GM19452 (cell line): Measurements from ENCODE around the gene PCDH12.
A peak's percentile ranks its signal among the peaks of the same experiment; 100 is the strongest.

ENCODE experiments used
- ATAC-seq: cut with Tn5 transposase; IDR thresholded peaks from one replicate; pipeline ENCODE4 v1.9.1; 2021; ENCODE audit not compliant: unreplicated experiment

Gene PCDH12

DNA sequence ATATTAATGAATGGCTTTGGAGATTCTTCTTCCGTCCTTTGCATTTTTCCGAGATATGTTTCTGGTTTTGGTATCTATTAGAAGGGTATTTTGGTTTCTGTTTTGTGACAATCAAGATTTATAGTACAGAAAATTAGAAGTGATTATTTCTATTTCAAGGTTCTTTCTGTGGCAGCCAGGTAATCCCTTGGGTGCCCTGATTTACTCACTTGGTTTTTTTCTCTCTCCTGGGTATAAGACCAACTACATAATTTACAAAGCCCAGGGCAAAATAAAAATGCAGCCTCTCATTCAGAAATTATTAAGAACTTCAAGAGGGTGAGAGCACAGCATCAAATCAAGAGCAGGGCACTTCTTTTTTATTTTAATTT, 8.9 kb upstream of the PCDH12 start:
- no peak for ATAC-seq

- ATAC-seq, result no peak
These were observed 8.4 kb upstream of the PCDH12 start for GRCh38 chr5:141966275-141966962.

GRCh38 chr5:141965071-141965470, 7.1 kb upstream of the PCDH12 start:
- no peak for ATAC-seq

DNA sequence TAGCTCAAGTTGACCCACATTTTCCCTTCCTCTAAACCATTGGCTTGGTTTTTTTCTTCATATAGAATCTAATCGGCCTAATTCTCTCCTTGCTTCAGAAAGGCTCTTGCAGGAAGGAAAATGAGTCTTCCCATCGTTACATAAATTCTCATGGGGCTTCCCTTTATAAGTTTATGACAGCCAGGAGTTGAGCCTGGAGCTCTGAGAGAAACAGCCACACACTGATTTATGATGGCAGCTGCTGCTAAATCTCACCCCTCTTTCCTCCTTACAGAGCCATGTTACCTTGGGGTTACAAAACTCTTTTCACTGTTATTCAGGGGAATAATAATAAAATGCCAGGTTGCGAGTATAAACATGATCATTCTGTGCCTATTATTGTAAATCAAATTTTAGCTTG, 5.7 kb upstream of the PCDH12 start:
- ATAC-seq, result no peak

DNA sequence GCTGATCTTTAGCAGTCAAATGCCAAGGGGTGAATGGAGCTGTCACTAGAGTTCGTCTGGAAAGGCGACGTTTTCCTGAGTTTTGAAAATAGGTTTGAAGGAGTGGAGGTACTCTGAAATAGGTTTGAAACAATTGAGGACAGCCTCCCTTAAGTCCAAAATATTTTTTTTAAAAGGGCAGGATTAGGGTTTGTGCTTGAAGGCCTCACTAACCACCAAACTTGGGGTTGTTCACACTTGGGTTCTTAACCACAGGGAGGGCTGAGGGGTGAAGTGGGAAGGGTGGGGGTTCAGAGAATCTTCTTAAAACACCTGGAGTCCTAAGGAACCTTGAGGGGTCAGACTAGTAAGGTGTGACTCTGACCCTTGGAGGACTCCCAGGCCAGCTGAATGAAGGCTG, 3.5 kb upstream of the PCDH12 start:
- no peak for ATAC-seq

GRCh38 chr5:141960449-141961323, 2.7 kb upstream of the PCDH12 start:
- ATAC-seq, result peak; percentile 89

DNA sequence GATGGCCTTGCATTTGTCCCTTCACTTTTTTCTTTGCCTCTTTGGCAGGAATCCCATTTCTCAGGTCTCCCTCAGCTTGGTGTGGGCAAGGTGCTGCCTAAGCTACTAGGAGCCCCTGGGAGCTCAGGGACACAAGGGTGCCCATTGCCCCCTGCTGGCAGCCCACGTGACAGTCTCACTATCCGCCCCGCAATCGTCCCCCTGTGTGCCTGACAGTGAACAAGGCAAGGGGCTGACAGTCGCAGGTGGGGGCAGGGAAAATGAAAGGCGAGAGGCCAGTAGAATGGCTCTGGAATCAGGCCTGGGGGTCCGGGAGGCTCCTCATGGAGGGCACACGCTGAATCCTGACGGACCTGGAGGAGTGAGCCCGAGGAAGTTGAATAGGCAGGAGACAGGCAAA, 2.0 kb upstream of the PCDH12 start:
- no peak for ATAC-seq

DNA sequence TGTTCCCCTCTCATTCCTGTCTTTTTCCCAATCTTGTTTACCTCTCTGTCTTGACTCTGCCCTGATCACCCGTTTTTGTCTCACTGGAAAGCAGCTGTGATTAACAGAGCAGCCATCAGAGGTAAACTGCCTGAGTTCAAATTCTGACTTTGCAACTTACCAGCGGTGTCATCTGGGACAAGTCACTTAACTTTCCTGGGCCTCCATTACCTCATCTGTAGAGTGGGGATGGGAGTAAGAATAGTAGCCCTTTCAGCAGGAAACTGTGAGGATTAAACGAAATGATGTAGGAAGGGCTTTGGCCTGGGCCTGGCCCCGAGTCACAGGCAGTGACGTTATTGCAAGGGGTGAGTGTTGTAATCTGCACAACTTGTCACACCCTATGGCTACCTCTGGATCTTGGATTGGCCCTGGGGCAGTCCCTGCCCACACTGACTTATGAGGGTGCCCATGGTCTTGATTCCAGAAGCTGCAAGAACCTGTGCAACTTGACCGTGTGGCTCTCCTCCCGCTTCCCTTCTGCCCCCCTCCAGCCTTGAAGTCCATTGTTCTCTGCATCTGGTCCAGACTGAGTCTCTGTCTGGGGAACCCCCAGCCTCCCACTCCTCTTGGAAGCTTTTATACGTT, 657 bp upstream of the PCDH12 start:
- ATAC-seq, result no peak

DNA sequence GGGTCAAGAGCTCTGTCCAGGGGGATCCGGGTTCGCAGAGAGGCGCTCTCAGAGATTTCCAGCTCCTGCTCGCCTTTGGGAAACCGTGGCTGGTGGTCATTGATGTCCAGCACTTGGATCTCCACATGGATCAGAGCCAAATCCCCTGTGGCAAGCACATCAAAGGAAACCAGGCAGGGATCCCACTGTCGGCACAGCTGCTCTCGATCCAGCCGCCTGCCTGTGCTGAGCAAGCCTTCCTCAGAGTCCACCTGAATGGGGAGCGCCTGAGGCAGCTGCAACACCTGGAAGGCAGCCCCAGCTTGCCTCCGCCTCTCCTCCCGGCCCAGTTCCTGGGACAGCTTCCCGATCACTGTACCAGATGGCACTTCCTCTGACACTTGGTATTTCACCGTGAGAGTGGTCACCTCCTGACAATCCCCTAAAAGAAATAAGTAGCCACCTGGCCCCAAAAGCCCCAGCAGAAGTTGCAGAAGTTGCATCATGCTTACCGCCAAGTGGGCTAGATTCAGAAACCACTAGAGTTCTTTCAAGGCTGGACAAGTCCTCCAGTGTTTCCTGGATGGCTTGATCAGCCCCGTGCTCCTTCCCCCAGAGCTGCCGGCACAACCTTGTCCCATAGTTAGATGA, 520 bp downstream of the PCDH12 start:
- no peak for ATAC-seq

DNA sequence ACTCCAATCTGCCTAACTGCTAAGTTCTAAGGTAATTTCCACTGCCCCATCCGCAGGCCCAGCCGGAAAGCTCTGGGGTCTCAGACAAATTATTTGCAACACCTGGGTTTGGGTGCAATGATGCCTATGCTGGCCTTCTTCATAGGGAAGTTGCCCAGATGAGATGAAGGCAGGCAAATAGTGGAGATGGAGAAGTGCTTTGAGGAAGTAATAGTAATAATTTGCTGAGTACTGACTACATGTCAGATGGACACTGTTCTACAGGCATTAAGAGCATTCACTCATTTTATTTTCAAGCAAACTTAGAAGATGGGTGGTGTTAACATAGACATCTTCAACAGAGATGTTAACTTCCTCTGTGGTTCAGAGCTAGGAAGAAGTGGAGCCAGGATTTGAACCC, 3.8 kb downstream of the PCDH12 start:
- no peak for ATAC-seq

DNA sequence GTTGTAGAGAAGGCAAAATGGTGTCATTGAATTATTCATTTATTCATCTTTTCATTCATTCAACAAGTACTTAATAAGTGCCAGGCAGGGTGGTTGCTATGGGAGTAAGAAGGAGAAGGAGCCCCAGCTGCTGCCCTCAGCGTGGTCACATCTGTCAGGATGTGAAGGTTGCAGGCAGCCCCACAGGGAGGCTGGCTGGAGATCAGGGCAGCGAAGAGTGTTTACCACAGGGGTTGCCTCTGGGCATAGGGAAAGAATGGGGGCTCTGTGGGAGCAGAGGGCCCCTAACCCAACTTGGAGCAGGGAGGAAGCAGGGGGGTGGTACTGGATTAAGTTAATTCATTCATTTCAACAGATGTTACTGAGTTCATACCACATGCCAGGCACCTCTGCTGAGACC, 6.0 kb downstream of the PCDH12 start:
- ATAC-seq, result no peak

DNA sequence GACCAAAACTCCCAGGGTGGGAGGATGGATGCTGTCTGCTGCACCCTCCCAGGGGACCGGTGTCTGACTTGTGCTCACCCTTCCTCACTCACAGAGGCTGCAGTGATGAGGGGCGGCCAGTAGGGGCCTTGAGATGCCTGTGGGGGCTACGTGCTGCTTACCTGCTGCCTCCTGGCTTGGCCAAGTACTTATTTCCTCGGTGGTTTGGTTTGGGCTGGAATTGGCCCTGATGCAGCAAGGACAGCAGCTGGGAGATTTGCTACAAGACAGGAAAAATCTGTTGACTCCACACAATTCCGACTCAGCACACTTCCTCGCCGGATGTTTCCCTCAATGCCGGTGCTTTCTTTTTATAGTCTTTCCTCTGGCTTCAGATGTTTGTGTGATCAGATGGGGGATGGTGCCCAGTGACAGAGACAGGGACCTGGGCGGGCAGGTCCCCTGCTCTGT, 6.6 kb downstream of the PCDH12 start:
- ATAC-seq, result peak; percentile 76

- no peak for ATAC-seq
These were observed 7.6 kb downstream of the PCDH12 start for GRCh38 chr5:141950207-141951005.

- ATAC-seq, result no peak
These were observed 8.5 kb downstream of the PCDH12 start for GRCh38 chr5:141949511-141949910.

- ATAC-seq, result no peak
These were observed 9.2 kb downstream of the PCDH12 start for GRCh38 chr5:141948812-141949211.

- ATAC-seq, result no peak
These were observed 10.7 kb downstream of the PCDH12 start for GRCh38 chr5:141947316-141947715.

DNA sequence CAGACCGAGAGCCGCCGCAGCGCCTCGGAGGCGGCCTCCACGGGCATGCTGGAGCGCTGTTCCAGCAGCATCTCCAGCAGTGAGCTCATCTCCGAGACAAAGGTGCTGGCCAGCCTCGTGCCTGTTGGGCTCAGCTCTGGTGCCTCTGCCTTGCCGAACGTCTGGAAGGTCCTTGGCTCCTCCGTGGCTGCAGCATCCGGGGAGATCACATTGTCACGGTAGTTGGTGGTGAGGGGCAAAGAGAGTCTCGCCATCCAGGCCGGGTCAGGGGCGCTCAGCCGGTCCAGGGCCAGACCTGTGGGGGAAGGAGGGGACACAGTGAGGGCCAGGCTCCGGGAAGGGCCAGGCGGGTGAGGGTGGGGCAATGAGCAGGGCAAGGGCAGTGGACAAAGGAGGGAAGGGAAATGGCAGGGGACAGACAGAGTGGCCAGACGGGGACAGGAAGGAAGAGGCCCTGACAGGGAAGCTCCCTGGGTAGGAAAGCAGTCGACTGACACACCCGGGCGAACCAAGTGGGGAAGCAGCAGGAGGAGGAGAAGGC, 12.4 kb downstream of the PCDH12 start:
- no peak for ATAC-seq

GRCh38 chr5:141944076-141944475, 13.9 kb downstream of the PCDH12 start:
- no peak for ATAC-seq

- no peak for ATAC-seq
These were observed 15.7 kb downstream of the PCDH12 start for GRCh38 chr5:141942185-141942857.

GRCh38 chr5:141941779-141942178, 16.2 kb downstream of the PCDH12 start:
- no peak for ATAC-seq
